WTC11 (cell line): ENCODE data around the gene SLC22A8.

ENCODE experiments used
- FOXJ3 ChIP-seq: sonication (generic); formaldehyde crosslinking; IDR thresholded peaks from 2 replicates; pipeline ENCODE4 v1.9.0; 2021; ENCODE audit warnings: missing genetic modification reagents, mild to moderate bottlenecking, borderline replicate concordance
- NR2C2 ChIP-seq: sonication (generic); formaldehyde crosslinking; IDR thresholded peaks from 2 replicates; pipeline ENCODE4 v1.8.0; 2022; ENCODE audit warnings: mild to moderate bottlenecking, missing genetic modification reagents
- ZNF396 ChIP-seq: fragments of 250-450 bp; sonication (Bioruptor Pico); IDR thresholded peaks from 2 replicates; pipeline ENCODE4 v1.8.0; 2021; ENCODE audit warnings: mild to moderate bottlenecking, moderate library complexity, borderline replicate concordance
- ZNF416 ChIP-seq: fragments of 250-450 bp; sonication (Bioruptor Pico); IDR thresholded peaks from 2 replicates; pipeline ENCODE4 v1.9.0; 2021; ENCODE audit warnings: mild to moderate bottlenecking, inconsistent platforms
- ZNF671 ChIP-seq: fragments of 250-450 bp; sonication (Bioruptor Pico); IDR thresholded peaks from 2 replicates; pipeline ENCODE4 v1.8.0; 2021; ENCODE audit warnings: mild to moderate bottlenecking
- TF ChIP-seq, protein P1 (sequence below): fragments of 200-600 bp; IDR thresholded peaks from 2 replicates; pipeline ENCODE4 v1.8.0; 2022; ENCODE audit warnings: antibody characterized with exemption
- TF ChIP-seq, protein P2 (sequence below): fragments of 250-450 bp; sonication (Bioruptor Pico); IDR thresholded peaks from 2 replicates; pipeline ENCODE4 v1.9.0; 2021; ENCODE audit warnings: mild to moderate bottlenecking, borderline replicate concordance
- TF ChIP-seq, protein P3 (sequence below): sonication (generic); formaldehyde crosslinking; IDR thresholded peaks from 2 replicates; pipeline ENCODE4 v1.8.0; 2022; ENCODE audit warnings: mild to moderate bottlenecking, missing genetic modification reagents
- TF ChIP-seq, protein P4 (sequence below): sonication (generic); formaldehyde crosslinking; IDR thresholded peaks from 2 replicates; pipeline ENCODE4 v1.8.1; 2022; ENCODE audit warnings: low read depth, missing genetic modification reagents, borderline replicate concordance
- TF ChIP-seq, protein P5 (sequence below): sonication (generic); formaldehyde crosslinking; IDR thresholded peaks from 2 replicates; pipeline ENCODE4 v1.8.1; 2022; ENCODE audit warnings: mild to moderate bottlenecking, missing genetic modification reagents, moderate library complexity, borderline replicate concordance

DNA sequence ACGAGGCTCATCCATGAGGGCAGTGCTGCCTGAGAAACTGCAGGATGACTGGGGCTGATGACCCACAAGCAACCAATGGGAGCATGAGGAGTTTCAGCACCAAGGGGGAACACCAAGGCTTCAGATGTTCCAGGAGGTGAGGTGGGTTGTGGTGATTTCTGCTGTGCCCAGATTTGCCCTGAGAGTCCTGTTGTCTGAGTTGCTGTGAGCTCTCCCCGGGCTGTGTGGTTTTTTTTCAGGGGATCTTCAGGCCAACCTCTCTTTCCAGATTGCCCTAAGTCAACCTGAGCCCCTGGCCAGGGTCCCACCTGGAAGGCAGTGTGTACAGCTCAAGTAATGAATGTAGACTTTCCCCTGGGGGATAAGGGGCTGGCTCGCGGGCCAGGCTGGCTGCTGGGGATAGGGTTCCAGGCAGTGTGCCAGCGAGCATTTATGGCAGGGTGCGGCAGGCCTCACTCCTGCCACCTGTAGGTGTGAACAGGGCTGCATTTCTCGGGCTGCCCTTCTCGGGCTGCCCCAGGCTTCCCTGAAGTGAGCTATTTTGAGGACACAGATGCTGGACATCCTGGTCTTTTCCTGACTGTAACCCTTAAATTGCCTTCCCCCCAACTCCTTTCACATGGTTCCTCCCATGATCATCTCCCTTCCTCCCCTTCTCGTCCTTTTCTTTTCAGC is 40.7 kb downstream of the SLC22A8 start:
- TF ChIP-seq, protein P1, sequence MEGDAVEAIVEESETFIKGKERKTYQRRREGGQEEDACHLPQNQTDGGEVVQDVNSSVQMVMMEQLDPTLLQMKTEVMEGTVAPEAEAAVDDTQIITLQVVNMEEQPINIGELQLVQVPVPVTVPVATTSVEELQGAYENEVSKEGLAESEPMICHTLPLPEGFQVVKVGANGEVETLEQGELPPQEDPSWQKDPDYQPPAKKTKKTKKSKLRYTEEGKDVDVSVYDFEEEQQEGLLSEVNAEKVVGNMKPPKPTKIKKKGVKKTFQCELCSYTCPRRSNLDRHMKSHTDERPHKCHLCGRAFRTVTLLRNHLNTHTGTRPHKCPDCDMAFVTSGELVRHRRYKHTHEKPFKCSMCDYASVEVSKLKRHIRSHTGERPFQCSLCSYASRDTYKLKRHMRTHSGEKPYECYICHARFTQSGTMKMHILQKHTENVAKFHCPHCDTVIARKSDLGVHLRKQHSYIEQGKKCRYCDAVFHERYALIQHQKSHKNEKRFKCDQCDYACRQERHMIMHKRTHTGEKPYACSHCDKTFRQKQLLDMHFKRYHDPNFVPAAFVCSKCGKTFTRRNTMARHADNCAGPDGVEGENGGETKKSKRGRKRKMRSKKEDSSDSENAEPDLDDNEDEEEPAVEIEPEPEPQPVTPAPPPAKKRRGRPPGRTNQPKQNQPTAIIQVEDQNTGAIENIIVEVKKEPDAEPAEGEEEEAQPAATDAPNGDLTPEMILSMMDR = no peak
- TF ChIP-seq ZNF671 (CRISPR knock-in tag) (no peak), NR2C2 (CRISPR knock-in tag) (no peak), FOXJ3 (no peak), ZNF416 (no peak), ZNF396 (CRISPR knock-in tag) (no peak)
- TF ChIP-seq, protein P2, sequence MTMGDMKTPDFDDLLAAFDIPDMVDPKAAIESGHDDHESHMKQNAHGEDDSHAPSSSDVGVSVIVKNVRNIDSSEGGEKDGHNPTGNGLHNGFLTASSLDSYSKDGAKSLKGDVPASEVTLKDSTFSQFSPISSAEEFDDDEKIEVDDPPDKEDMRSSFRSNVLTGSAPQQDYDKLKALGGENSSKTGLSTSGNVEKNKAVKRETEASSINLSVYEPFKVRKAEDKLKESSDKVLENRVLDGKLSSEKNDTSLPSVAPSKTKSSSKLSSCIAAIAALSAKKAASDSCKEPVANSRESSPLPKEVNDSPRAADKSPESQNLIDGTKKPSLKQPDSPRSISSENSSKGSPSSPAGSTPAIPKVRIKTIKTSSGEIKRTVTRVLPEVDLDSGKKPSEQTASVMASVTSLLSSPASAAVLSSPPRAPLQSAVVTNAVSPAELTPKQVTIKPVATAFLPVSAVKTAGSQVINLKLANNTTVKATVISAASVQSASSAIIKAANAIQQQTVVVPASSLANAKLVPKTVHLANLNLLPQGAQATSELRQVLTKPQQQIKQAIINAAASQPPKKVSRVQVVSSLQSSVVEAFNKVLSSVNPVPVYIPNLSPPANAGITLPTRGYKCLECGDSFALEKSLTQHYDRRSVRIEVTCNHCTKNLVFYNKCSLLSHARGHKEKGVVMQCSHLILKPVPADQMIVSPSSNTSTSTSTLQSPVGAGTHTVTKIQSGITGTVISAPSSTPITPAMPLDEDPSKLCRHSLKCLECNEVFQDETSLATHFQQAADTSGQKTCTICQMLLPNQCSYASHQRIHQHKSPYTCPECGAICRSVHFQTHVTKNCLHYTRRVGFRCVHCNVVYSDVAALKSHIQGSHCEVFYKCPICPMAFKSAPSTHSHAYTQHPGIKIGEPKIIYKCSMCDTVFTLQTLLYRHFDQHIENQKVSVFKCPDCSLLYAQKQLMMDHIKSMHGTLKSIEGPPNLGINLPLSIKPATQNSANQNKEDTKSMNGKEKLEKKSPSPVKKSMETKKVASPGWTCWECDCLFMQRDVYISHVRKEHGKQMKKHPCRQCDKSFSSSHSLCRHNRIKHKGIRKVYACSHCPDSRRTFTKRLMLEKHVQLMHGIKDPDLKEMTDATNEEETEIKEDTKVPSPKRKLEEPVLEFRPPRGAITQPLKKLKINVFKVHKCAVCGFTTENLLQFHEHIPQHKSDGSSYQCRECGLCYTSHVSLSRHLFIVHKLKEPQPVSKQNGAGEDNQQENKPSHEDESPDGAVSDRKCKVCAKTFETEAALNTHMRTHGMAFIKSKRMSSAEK (CRISPR knock-in tag) = no peak
- TF ChIP-seq, protein P3, sequence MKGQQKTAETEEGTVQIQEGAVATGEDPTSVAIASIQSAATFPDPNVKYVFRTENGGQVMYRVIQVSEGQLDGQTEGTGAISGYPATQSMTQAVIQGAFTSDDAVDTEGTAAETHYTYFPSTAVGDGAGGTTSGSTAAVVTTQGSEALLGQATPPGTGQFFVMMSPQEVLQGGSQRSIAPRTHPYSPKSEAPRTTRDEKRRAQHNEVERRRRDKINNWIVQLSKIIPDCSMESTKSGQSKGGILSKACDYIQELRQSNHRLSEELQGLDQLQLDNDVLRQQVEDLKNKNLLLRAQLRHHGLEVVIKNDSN = no peak
- TF ChIP-seq, protein P4, sequence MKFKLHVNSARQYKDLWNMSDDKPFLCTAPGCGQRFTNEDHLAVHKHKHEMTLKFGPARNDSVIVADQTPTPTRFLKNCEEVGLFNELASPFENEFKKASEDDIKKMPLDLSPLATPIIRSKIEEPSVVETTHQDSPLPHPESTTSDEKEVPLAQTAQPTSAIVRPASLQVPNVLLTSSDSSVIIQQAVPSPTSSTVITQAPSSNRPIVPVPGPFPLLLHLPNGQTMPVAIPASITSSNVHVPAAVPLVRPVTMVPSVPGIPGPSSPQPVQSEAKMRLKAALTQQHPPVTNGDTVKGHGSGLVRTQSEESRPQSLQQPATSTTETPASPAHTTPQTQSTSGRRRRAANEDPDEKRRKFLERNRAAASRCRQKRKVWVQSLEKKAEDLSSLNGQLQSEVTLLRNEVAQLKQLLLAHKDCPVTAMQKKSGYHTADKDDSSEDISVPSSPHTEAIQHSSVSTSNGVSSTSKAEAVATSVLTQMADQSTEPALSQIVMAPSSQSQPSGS (CRISPR knock-in tag) = no peak
- TF ChIP-seq, protein P5, sequence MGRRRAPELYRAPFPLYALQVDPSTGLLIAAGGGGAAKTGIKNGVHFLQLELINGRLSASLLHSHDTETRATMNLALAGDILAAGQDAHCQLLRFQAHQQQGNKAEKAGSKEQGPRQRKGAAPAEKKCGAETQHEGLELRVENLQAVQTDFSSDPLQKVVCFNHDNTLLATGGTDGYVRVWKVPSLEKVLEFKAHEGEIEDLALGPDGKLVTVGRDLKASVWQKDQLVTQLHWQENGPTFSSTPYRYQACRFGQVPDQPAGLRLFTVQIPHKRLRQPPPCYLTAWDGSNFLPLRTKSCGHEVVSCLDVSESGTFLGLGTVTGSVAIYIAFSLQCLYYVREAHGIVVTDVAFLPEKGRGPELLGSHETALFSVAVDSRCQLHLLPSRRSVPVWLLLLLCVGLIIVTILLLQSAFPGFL (CRISPR knock-in tag) = no peak
